T47D (cell line): Measurements from ENCODE around the gene TOR1B.
"Not testable (repeated sequence)": the region's sequence is repeated elsewhere in the genome, so short reads cannot be mapped to it uniquely, and the experiment has no call there.

Experiments
- DNase-seq, 2 experiments: peaks; one replicate each; pipeline versions ENCODE4 v3.0.0 to v3.0.0-alpha.2; 2011 to 2012; ENCODE audit warnings: low read depth in 1 of 2, low spot score in 1 of 2
- JUND ChIP-seq: IDR thresholded peaks from 2 replicates; pipeline ENCODE4 v1.6.1; 2012; ENCODE audit warnings: low read depth
- in situ Hi-C: cut with HindIII; loops from 2 replicates; pipeline ENCODE4 v1.10.0; 2016; ENCODE audit warnings: low sequenced_read_pairs, low pct_unique_long_range_greater_than_20kb

TOR1B gene

GRCh38 chr9:129802833-129803675 lies at the start of gene TOR1B:
TSS of gene TOR1B (plus strand) at chr9:129803184. CDS start at chr9:129803213, 29 bp downstream.
- in situ Hi-C loops = no loop called here
- DNase-seq = peak; percentile 76 to 95
- no peak for TF ChIP-seq JUND

GRCh38 chr9:129755151-129755550 lies 47.8 kb upstream of the TOR1B start:
- in situ Hi-C loops = no loop called here
- peak in 1 of 2 experiments; percentile 89 for DNase-seq
- TF ChIP-seq JUND = no peak

GRCh38 chr9:129756191-129756590 lies 46.8 kb upstream of the TOR1B start:
- DNase-seq = peak in 1 of 2 experiments; percentile 74
- no peak for TF ChIP-seq JUND
- in situ Hi-C loops = no loop called here

- TF ChIP-seq JUND = no peak
- DNase-seq = no peak
- in situ Hi-C loops = no loop called here
Measured at GRCh38 chr9:129757045-129757444, 45.9 kb upstream of the TOR1B start.

- in situ Hi-C loops = no loop called here
Measured at GRCh38 chr9:129759319-129759718, 43.7 kb upstream of the TOR1B start.

GRCh38 chr9:129759804-129760502 lies 43.0 kb upstream of the TOR1B start:
- TF ChIP-seq JUND = no peak

More at GRCh38 chr9:129759319-129759718, 43.7 kb upstream of the TOR1B start:
- no peak for TF ChIP-seq JUND
- no peak for DNase-seq

GRCh38 chr9:129760784-129761183 lies 42.2 kb upstream of the TOR1B start:
- DNase-seq, in situ Hi-C loops: not testable (repeated sequence)

More at GRCh38 chr9:129759804-129760502, 43.0 kb upstream of the TOR1B start:
- in situ Hi-C loops = no loop called here
- DNase-seq = peak in 1 of 2 experiments; percentile 42

- TF ChIP-seq JUND = no peak
- DNase-seq = peak in 1 of 2 experiments; percentile 51
- in situ Hi-C loops = no loop called here
Measured at GRCh38 chr9:129761293-129761900, 41.6 kb upstream of the TOR1B start.

- TF ChIP-seq JUND = no peak
- peak in 1 of 2 experiments; percentile 89 for DNase-seq
- in situ Hi-C loops = no loop called here
Measured at GRCh38 chr9:129761901-129762369, 41.0 kb upstream of the TOR1B start.

GRCh38 chr9:129762370-129762984 lies 40.5 kb upstream of the TOR1B start:
- in situ Hi-C loops = not testable (repeated sequence)
- DNase-seq = peak in 1 of 2 experiments; percentile 62

GRCh38 chr9:129762985-129763926 lies 39.7 kb upstream of the TOR1B start:
- no peak for TF ChIP-seq JUND
- peak in 1 of 2 experiments; percentile 32 for DNase-seq
- in situ Hi-C loops = no loop called here
